ENCODE results near the gene PRR12. TPM values are rescaled to one million over a fixed set of nuclear protein-coding genes. Genes with fewer than 3 reads are reported as not detected.
"Not testable (repeated sequence)": the region's sequence is repeated elsewhere in the genome, so short reads cannot be mapped to it uniquely, and the experiment has no call there.

Gene PRR12
- total and polyA plus RNA-seq, 11 donors: 8.0 to 20.0 (median 14.2) TPM

GRCh38 chr19:49616532-49616931, 25.6 kb downstream of the PRR12 start:
- intact Hi-C loops (cut with DNase I): no loop called here
- Histone ChIP-seq H3K36me3 (peaks cover 0 to 68% (median 61%) of the 10 kb centered on the region in 9 donors), H3K4me3 (no peak overlapping the region), H3K4me1 (peaks cover 0 to 17% (median 2%) of the 10 kb centered on the region in 12 donors), H3K27me3 (no peaks in the 10 kb centered on the region), H3K9me3 (peaks cover 0 to 3% (median 0%) of the 10 kb centered on the region in 12 donors), H3K27ac (no peak overlapping the region)
- no peak for DNase-seq
- TF ChIP-seq CTCF (IDR thresholded peaks at IDR 0.05) (no peak), POLR2A (IDR thresholded peaks at IDR 0.05) (no peak)
- WGBS, 4 donors: 95 to 98% (median 97%) methylated on average over 6 to 7 of the region's 7 CpGs
- no peak for ATAC-seq

- no peak for TF ChIP-seq POLR2A (IDR thresholded peaks at IDR 0.05)
- Histone ChIP-seq H3K4me1 (peaks cover 0 to 17% (median 2%) of the 10 kb centered on the region in 12 donors), H3K27ac (no peak overlapping the region), H3K4me3 (no peak overlapping the region), H3K9me3 (peaks cover 0 to 3% (median 0%) of the 10 kb centered on the region in 12 donors), H3K36me3 (peaks cover 0 to 72% (median 65%) of the 10 kb centered on the region in 9 donors), H3K27me3 (no peaks in the 10 kb centered on the region)
- 94 to 97% (median 94%) methylated on average over 7 of the region's 7 CpGs for WGBS, 4 donors
- ATAC-seq (no peak), DNase-seq (no peak)
- intact Hi-C loops (cut with DNase I): no loop called here
These were observed 26.0 kb downstream of the PRR12 start for GRCh38 chr19:49616945-49617344.

GRCh38 chr19:49617860-49618259, 26.9 kb downstream of the PRR12 start:
- H3K9me3 ChIP-seq; ATAC-seq; H3K27ac ChIP-seq; H3K4me3 ChIP-seq; intact Hi-C loops (cut with DNase I); H3K27me3 ChIP-seq; DNase-seq: not testable (repeated sequence)
- Histone ChIP-seq H3K36me3 (peaks cover 0 to 79% (median 67%) of the 10 kb centered on the region in 9 donors), H3K4me1 (peaks cover 0 to 17% (median 0%) of the 10 kb centered on the region in 12 donors)
- WGBS, 4 donors: 91 to 96% (median 95%) methylated on average over 13 of the region's 13 CpGs

GRCh38 chr19:49624967-49625910, 34.3 kb downstream of the PRR12 start:
- Histone ChIP-seq H3K4me3 (no peak overlapping the region), H3K4me1 (peaks cover 0 to 8% (median 0%) of the 10 kb centered on the region in 12 donors), H3K9me3 (no peaks in the 10 kb centered on the region), H3K36me3 (peaks cover 0 to 57% (median 37%) of the 10 kb centered on the region in 9 donors), H3K27ac (no peak overlapping the region), H3K27me3 (no peaks in the 10 kb centered on the region)
- WGBS, 4 donors: 85 to 90% (median 88%) methylated on average over 22 to 27 of the region's 27 CpGs
- ATAC-seq: peak in 2 of 4 donors; percentile 11 to 24
- no peak for DNase-seq
- intact Hi-C loops (cut with DNase I): no loop called here
- TF ChIP-seq CTCF (IDR thresholded peaks at IDR 0.05) (no peak), POLR2A (IDR thresholded peaks at IDR 0.05) (no peak)

- Histone ChIP-seq H3K4me3 (no peak overlapping the region), H3K9me3 (no peaks in the 10 kb centered on the region), H3K27me3 (no peaks in the 10 kb centered on the region), H3K27ac (no peak overlapping the region), H3K4me1 (peaks cover 0 to 15% (median 6%) of the 10 kb centered on the region in 12 donors), H3K36me3 (peaks cover 0 to 54% (median 34%) of the 10 kb centered on the region in 9 donors)
- DNase-seq (no peak), ATAC-seq (no peak)
- intact Hi-C loops (cut with DNase I): no loop called here
- 87 to 89% (median 88%) methylated on average over 11 of the region's 11 CpGs for WGBS, 4 donors
- TF ChIP-seq CTCF (IDR thresholded peaks at IDR 0.05) (no peak), POLR2A (IDR thresholded peaks at IDR 0.05) (no peak)
These were observed 35.2 kb downstream of the PRR12 start for GRCh38 chr19:49626226-49626625.
